ENCODE measurements around the gene ZNF556. TPM values are rescaled to one million over a fixed set of nuclear protein-coding genes. Genes with fewer than 3 reads are reported as not detected.

ZNF556 gene
- total and polyA plus RNA-seq, 2 experiments from 2014 or later, result not detected

- TF ChIP-seq, protein P1, sequence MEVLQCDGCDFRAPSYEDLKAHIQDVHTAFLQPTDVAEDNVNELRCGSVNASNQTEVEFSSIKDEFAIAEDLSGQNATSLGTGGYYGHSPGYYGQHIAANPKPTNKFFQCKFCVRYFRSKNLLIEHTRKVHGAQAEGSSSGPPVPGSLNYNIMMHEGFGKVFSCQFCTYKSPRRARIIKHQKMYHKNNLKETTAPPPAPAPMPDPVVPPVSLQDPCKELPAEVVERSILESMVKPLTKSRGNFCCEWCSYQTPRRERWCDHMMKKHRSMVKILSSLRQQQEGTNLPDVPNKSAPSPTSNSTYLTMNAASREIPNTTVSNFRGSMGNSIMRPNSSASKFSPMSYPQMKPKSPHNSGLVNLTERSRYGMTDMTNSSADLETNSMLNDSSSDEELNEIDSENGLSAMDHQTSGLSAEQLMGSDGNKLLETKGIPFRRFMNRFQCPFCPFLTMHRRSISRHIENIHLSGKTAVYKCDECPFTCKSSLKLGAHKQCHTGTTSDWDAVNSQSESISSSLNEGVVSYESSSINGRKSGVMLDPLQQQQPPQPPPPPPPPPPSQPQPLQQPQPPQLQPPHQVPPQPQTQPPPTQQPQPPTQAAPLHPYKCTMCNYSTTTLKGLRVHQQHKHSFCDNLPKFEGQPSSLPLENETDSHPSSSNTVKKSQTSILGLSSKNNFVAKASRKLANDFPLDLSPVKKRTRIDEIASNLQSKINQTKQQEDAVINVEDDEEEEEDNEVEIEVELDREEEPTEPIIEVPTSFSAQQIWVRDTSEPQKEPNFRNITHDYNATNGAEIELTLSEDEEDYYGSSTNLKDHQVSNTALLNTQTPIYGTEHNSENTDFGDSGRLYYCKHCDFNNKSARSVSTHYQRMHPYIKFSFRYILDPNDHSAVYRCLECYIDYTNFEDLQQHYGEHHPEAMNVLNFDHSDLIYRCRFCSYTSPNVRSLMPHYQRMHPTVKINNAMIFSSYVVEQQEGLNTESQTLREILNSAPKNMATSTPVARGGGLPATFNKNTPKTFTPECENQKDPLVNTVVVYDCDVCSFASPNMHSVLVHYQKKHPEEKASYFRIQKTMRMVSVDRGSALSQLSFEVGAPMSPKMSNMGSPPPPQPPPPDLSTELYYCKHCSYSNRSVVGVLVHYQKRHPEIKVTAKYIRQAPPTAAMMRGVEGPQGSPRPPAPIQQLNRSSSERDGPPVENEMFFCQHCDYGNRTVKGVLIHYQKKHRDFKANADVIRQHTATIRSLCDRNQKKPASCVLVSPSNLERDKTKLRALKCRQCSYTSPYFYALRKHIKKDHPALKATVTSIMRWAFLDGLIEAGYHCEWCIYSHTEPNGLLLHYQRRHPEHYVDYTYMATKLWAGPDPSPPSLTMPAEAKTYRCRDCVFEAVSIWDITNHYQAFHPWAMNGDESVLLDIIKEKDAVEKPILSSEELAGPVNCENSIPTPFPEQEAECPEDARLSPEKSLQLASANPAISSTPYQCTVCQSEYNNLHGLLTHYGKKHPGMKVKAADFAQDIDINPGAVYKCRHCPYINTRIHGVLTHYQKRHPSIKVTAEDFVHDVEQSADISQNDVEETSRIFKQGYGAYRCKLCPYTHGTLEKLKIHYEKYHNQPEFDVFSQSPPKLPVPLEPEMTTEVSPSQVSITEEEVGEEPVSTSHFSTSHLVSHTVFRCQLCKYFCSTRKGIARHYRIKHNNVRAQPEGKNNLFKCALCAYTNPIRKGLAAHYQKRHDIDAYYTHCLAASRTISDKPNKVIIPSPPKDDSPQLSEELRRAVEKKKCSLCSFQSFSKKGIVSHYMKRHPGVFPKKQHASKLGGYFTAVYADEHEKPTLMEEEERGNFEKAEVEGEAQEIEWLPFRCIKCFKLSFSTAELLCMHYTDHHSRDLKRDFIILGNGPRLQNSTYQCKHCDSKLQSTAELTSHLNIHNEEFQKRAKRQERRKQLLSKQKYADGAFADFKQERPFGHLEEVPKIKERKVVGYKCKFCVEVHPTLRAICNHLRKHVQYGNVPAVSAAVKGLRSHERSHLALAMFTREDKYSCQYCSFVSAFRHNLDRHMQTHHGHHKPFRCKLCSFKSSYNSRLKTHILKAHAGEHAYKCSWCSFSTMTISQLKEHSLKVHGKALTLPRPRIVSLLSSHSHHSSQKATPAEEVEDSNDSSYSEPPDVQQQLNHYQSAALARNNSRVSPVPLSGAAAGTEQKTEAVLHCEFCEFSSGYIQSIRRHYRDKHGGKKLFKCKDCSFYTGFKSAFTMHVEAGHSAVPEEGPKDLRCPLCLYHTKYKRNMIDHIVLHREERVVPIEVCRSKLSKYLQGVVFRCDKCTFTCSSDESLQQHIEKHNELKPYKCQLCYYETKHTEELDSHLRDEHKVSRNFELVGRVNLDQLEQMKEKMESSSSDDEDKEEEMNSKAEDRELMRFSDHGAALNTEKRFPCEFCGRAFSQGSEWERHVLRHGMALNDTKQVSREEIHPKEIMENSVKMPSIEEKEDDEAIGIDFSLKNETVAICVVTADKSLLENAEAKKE (CRISPR knock-in tag; IDR thresholded peaks at IDR 0.05), result no peak
- no peak for TF ChIP-seq NANOG (IDR thresholded peaks at IDR 0.05; ENCODE audit: borderline replicate concordance)
- TF ChIP-seq, protein P2, sequence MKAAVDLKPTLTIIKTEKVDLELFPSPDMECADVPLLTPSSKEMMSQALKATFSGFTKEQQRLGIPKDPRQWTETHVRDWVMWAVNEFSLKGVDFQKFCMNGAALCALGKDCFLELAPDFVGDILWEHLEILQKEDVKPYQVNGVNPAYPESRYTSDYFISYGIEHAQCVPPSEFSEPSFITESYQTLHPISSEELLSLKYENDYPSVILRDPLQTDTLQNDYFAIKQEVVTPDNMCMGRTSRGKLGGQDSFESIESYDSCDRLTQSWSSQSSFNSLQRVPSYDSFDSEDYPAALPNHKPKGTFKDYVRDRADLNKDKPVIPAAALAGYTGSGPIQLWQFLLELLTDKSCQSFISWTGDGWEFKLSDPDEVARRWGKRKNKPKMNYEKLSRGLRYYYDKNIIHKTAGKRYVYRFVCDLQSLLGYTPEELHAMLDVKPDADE (IDR thresholded peaks at IDR 0.05), result no peak
- TF ChIP-seq EZH2 (IDR thresholded peaks at IDR 0.05; ENCODE audit: low read depth, unreplicated experiment), result no peak
- no peak for TF ChIP-seq EZH2phosphoT487 (IDR thresholded peaks at IDR 0.05; ENCODE audit: unreplicated experiment)
- no peak for TF ChIP-seq STAT1 (IDR thresholded peaks at IDR 0.05; ENCODE audit: unreplicated experiment)
Measured at GRCh38 chr19:2923510-2923909, 56.4 kb downstream of the ZNF556 start (continued).

GRCh38 chr19:2926341-2927031 is 59.4 kb downstream of the ZNF556 start:
- ATAC-seq (no peak), DNase-seq (ENCODE audit: low spot score) (peak; percentile 55)
- Histone ChIP-seq H3K27ac (ENCODE audit: low read depth) (no peak overlapping the region), H3F3A (replicated peaks; ENCODE audit: low read depth) (no peaks in the 10 kb centered on the region), H3K79me2 (replicated peaks; ENCODE audit: insufficient read depth) (no peaks in the 10 kb centered on the region), H3K9me2 (ENCODE audit: insufficient read depth) (no peaks in the 10 kb centered on the region), H3K4me1 (ENCODE audit: insufficient read depth) (peaks cover 8% of the 10 kb centered on the region; the same call in 1 of the 2 replicates), H2AFZ (no peak overlapping the region), H4K20me1 (replicated peaks; ENCODE audit: insufficient read depth) (no peaks in the 10 kb centered on the region), H3K4me3 (no peak overlapping the region), H3K4me2 (no peak overlapping the region), H3K36me3 (ENCODE audit: insufficient read depth) (no peaks in the 10 kb centered on the region; the same call in 1 of the 2 replicates), H3K27me3 (ENCODE audit: insufficient read depth) (no peaks in the 10 kb centered on the region)
- no peak overlapping the region for H3K27ac Mint-ChIP-seq
- peaks cover 53% of the 10 kb centered on the region for H3K9me3 Mint-ChIP-seq
- peaks cover 26% of the 10 kb centered on the region for H3K36me3 Mint-ChIP-seq (ENCODE audit: low read depth)
- peaks cover 10% of the 10 kb centered on the region for H3K27me3 Mint-ChIP-seq (ENCODE audit: insufficient read depth, low read depth, poor library complexity)
- H3K4me3 Mint-ChIP-seq, result no peak overlapping the region
- peaks cover 5% of the 10 kb centered on the region; the same call in 1 of the 3 replicates for H3K4me1 Mint-ChIP-seq
- TF ChIP-seq, protein P1 (CRISPR knock-in tag; IDR thresholded peaks at IDR 0.05), result no peak
- no peak for TF ChIP-seq ZNF331 (CRISPR knock-in tag; IDR thresholded peaks at IDR 0.05; ENCODE audit: low read depth)
- TF ChIP-seq JUNB (IDR thresholded peaks at IDR 0.05; ENCODE audit: unreplicated experiment), result no peak
- TF ChIP-seq STAT1 (IDR thresholded peaks at IDR 0.05; ENCODE audit: unreplicated experiment), result no peak

Measured in GM23338 (cell line).